Transverse colon (tissue), 4 donors: Measurements from ENCODE around the gene KCNK7. TPM values are rescaled to one million over a fixed set of nuclear protein-coding genes. Genes with fewer than 3 reads are reported as not detected.
A peak's percentile ranks its signal among the peaks of the same experiment; 100 is the strongest.

Experiments used
- DNase-seq: peaks from one replicate; pipeline ENCODE4 v3.0.0-alpha.2; 2019
- H3K27ac ChIP-seq, 4 donors: fragments of 200-600 bp; sonication (generic); 2 replicates each; pipeline ENCODE4 v1.5.1; 2016 to 2018; ENCODE audit warnings: inconsistent platforms in 4 of 4
- H3K27me3 ChIP-seq: fragments of 200-600 bp; sonication (generic); 2 replicates; pipeline ENCODE4 v1.5.1; 2017; ENCODE audit warnings: inconsistent platforms
- H3K36me3 ChIP-seq, 4 donors: fragments of 200-600 bp; sonication (generic); 2 replicates each; pipeline ENCODE4 v1.5.1; 2017 to 2019; ENCODE audit warnings: inconsistent platforms in 4 of 4
- H3K4me1 ChIP-seq, 4 donors: fragments of 200-600 bp; sonication (generic); 2 replicates each; pipeline ENCODE4 v1.5.1; 2017 to 2020; ENCODE audit warnings: inconsistent platforms in 4 of 4
- H3K4me3 ChIP-seq, 4 donors: fragments of 200-600 bp; sonication (generic); 1 replicate in 1 of 4; 2 replicates in 3 of 4; pipeline versions ENCODE4 v1.5.1 to v1.6.1; 2017 to 2019; ENCODE audit warnings: inconsistent platforms in 4 of 4
- H3K9me3 ChIP-seq, 2 donors: fragments of 200-600 bp; sonication (generic); 2 replicates each; pipeline ENCODE4 v1.5.1; 2017 to 2019; ENCODE audit warnings: inconsistent platforms in 2 of 2
- EP300 ChIP-seq: sonication (generic); formaldehyde crosslinking; IDR thresholded peaks from one replicate; pipeline ENCODE4 v1.6.1; 2017; ENCODE audit warnings: antibody characterized with exemption, low read depth
- POLR2A ChIP-seq: fragments of 450-650 bp; IDR thresholded peaks from one replicate; pipeline ENCODE4 v1.6.1; 2016; ENCODE audit warnings: antibody characterized with exemption, mild to moderate bottlenecking, moderate library complexity
- POLR2AphosphoS5 ChIP-seq, 3 donors: sonication (generic); formaldehyde crosslinking; IDR thresholded peaks; one replicate each; pipeline ENCODE4 v1.6.1; 2016; ENCODE audit warnings: antibody characterized with exemption in 3 of 3
- WGBS, 2 donors: methylation state at CpG; one replicate each; pipeline ENCODE4 v1.1.5; 2018; ENCODE audit warnings: low coverage in 1 of 2; 5-methylcytosine and 5-hydroxymethylcytosine counted together
- in situ Hi-C, 4 donors: fragments of 200-750 bp; cut with MboI; loops; one replicate each; pipeline versions ENCODE4 v1.15.0 to v1.15.1; 2017; ENCODE audit warnings: low sequenced_read_pairs in 3 of 4, low pct_ligation_motif_present in 1 of 4, low pct_unique_long_range_greater_than_20kb in 1 of 4
- intact Hi-C: fragments of 100-400 bp; cut with DNase I; formaldehyde crosslinking; loops from one replicate; pipeline ENCODE4 v1.15.1; 2023; ENCODE audit warnings: low total_unique reads
- total RNA-seq, 4 donors: library from RNA; depleted of rRNA; stranded (reverse); fragments of >200 nt; gene quantifications; one replicate each; pipeline ENCODE4 v1.1.0, GENCODE V29; 2016
- TF ChIP-seq, protein P1 (sequence below), 5 experiments: fragments of 200-600 bp in 3 of 5; fragments of 450-650 bp in 2 of 5; sonication (generic) in 3 of 5; IDR thresholded peaks; 1 replicate in 2 of 5; 2 replicates in 3 of 5; pipeline ENCODE4 v1.5.1; 2016 to 2017; ENCODE audit warnings: antibody characterized with exemption in 5 of 5, inconsistent platforms in 3 of 5, mild to moderate bottlenecking in 2 of 5, moderate library complexity in 1 of 5

KCNK7 gene
- total RNA-seq, 4 donors from 2014 or later: 0.27 to 1.6 TPM; not detected in 2

DNA sequence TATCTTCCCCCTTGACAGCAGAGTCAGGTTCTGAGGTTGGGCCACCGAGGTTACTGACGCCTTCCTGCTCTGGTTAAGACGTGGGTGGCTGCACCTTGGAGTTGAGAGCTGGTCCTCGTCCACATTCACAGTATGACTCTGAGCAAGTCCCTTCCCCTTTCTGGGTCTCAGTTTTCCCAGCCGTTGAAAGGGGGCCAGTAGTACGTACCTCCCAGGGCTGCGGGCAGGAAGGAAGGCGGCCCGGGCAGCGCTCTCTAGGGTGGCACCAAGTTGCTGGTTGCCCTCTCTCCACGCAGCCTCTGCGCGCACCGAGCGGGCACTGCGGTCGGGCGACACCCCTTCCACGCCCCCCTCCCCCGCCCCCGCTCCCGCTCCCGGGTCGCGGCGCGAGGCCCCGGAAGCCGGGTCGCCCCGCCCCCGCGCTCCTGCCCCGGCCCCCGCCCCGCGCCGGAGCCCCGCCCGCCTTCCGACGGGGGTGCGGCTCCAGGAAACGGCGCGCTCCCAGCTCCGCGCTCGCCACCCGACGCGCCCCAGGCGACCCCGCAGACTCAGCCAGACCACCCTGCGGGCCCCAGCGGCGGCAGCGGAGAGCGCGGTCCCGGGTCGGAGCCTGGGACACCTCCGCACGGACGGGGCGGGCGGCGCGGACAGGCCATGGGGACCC is 19.9 kb downstream of the KCNK7 start, which contains the start of gene EHBP1L1:
Gene EHBP1L1 (plus strand): TSS at position 486 of the 664 bp plus-strand sequence. CDS start 250 bp downstream, outside the sequence.
- no peaks in the 10 kb centered on the region for H3K9me3 ChIP-seq
- DNase-seq: peak; percentile 89
- peaks cover 0 to 10% (median 4%) of the 10 kb centered on the region in 4 donors for H3K36me3 ChIP-seq
- in situ Hi-C loops (no loop called here), intact Hi-C loops (loop anchor here (5.0 kb wide), 1 partner anchor 33 kb away; no protein-coding TSS in a partner anchor)
- 2 to 10% methylated on average over 2 to 9 of the region's 69 CpGs for WGBS, 2 donors
- H3K27ac ChIP-seq: peak within 1 kb of the TSS; percentile 96 to 98 (median 96)
- H3K4me1 ChIP-seq: peaks cover 43 to 72% (median 61%) of the 10 kb centered on the region in 4 donors
- TF ChIP-seq POLR2A (peak; percentile 36), POLR2AphosphoS5 (IDR thresholded peaks at IDR 0.05) (peak in 2 of 3 donors; percentile 49 to 55)
- TF ChIP-seq, protein P1, sequence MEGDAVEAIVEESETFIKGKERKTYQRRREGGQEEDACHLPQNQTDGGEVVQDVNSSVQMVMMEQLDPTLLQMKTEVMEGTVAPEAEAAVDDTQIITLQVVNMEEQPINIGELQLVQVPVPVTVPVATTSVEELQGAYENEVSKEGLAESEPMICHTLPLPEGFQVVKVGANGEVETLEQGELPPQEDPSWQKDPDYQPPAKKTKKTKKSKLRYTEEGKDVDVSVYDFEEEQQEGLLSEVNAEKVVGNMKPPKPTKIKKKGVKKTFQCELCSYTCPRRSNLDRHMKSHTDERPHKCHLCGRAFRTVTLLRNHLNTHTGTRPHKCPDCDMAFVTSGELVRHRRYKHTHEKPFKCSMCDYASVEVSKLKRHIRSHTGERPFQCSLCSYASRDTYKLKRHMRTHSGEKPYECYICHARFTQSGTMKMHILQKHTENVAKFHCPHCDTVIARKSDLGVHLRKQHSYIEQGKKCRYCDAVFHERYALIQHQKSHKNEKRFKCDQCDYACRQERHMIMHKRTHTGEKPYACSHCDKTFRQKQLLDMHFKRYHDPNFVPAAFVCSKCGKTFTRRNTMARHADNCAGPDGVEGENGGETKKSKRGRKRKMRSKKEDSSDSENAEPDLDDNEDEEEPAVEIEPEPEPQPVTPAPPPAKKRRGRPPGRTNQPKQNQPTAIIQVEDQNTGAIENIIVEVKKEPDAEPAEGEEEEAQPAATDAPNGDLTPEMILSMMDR (IDR thresholded peaks at IDR 0.05): no peak
- no peaks in the 10 kb centered on the region for H3K27me3 ChIP-seq
- peak within 1 kb of the TSS; percentile 80 to 94 (median 86) for H3K4me3 ChIP-seq

GRCh38 chr11:65574811-65575567 is 20.6 kb downstream of the KCNK7 start:
- in situ Hi-C loops (no loop called here), intact Hi-C loops (loop anchor here (5.0 kb wide), 1 partner anchor 33 kb away; no protein-coding TSS in a partner anchor)
- Histone ChIP-seq H3K4me3 (peak overlapping the region; percentile 30 to 94 (median 86)), H3K9me3 (no peaks in the 10 kb centered on the region), H3K27me3 (no peaks in the 10 kb centered on the region), H3K4me1 (peaks cover 43 to 73% (median 62%) of the 10 kb centered on the region in 4 donors), H3K27ac (peak overlapping the region; percentile 96 to 98 (median 96)), H3K36me3 (peaks cover 0 to 3% (median under 1%) of the 10 kb centered on the region in 4 donors)
- TF ChIP-seq POLR2AphosphoS5 (IDR thresholded peaks at IDR 0.05): peak in 2 of 3 donors; percentile 29 to 61
- TF ChIP-seq, protein P1 (IDR thresholded peaks at IDR 0.05): no peak
- 9% methylated on average over 22 of the region's 28 CpGs; no CpG with 5 or more reads in 1 of the 2 donors for WGBS, 2 donors
- peak; percentile 75 for DNase-seq

DNA sequence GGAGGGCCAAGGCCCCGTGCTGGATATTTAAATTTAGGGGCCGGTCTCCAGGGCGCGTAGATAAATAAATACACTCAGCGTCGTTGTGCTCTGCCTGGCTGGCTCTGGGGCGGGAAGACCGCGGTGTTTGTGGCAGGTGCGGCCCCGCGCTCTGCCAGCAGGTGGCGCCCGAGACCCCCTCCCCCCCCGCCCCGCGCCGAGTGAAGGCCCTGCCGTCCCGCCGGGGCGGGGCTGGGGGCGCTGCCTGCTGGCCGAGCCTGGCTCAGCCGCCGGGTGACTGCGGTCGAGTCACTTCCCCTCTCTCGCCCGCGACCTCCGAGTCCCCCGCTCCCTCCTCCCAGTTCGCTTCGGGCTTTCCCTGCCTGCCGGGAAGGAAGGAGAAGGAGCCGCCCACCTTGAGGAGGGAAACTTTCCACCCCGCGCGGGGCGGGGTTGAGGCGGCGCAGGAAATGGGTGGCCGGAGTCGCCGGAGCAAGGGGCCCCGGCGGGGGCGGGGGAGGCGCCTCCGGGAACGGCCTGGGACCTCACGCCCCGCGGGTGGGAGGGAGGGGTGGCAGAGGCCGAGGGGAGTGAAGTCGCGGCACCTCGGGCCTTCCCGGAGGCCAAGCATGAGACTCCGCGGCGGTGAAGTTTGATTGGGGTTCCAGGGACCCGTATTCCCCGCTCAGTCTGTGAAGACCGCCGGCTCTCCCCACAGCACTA is 21.3 kb downstream of the KCNK7 start:
- 2% methylated on average over 29 of the region's 67 CpGs; no CpG with 5 or more reads in 1 of the 2 donors for WGBS, 2 donors
- DNase-seq: peak; percentile 90
- Histone ChIP-seq H3K4me1 (peaks cover 43 to 78% (median 65%) of the 10 kb centered on the region in 4 donors), H3K27ac (peak overlapping the region; percentile 96 to 98 (median 96)), H3K9me3 (no peaks in the 10 kb centered on the region), H3K27me3 (no peaks in the 10 kb centered on the region), H3K36me3 (no peaks in the 10 kb centered on the region), H3K4me3 (peak overlapping the region; percentile 30 to 94 (median 86))
- TF ChIP-seq POLR2AphosphoS5 (IDR thresholded peaks at IDR 0.05) (peak; percentile 68 to 85 (median 81)), POLR2A (peak; percentile 40), EP300 (no peak)
- TF ChIP-seq, protein P1 (IDR thresholded peaks at IDR 0.05): peak; percentile 74 to 99 (median 94)
- intact Hi-C loops: no loop called here
- in situ Hi-C loops: no loop called here
